HuH-7 (cell line): ENCODE data around the gene AP1B1.

Source experiments
- DNase-seq: peaks from one replicate; pipeline ENCODE4 v3.0.0; 2011; ENCODE audit warnings: low spot score

AP1B1 gene

GRCh38 chr22:29299136-29299900 is 89.1 kb downstream of the AP1B1 start:
- no peak for DNase-seq

GRCh38 chr22:29298641-29299040 is 89.7 kb downstream of the AP1B1 start:
- no peak for DNase-seq

- DNase-seq, result no peak
Measured at GRCh38 chr22:29292379-29292778, 96.0 kb downstream of the AP1B1 start.

GRCh38 chr22:29291215-29291614 is 97.2 kb downstream of the AP1B1 start:
- no peak for DNase-seq

- DNase-seq, result no peak
Measured at GRCh38 chr22:29290061-29290460, 98.3 kb downstream of the AP1B1 start.

- DNase-seq, result no peak
Measured at GRCh38 chr22:29288837-29289236, 99.5 kb downstream of the AP1B1 start.

GRCh38 chr22:29284196-29284595 is 104.2 kb downstream of the AP1B1 start:
- no peak for DNase-seq

- DNase-seq, result no peak
Measured at GRCh38 chr22:29277927-29278326, 110.4 kb downstream of the AP1B1 start.
